Lung (tissue), 12 donors: ENCODE results near the gene NDE1. TPM values are rescaled to one million over a fixed set of nuclear protein-coding genes. Genes with fewer than 3 reads are reported as not detected.

Source experiments
- ATAC-seq: fragments of 200-7000 bp; cut with Tn5 transposase; one replicate; pipeline ENCODE4 v1.9.1; 2020; ENCODE audit warnings: moderate number of reproducible peaks; ENCODE audit not compliant: insufficient read depth, low FRiP score
- DNase-seq, 3 donors: peaks; one replicate each; pipeline ENCODE4 v3.0.0-alpha.2; 2013 to 2017
- H3K27ac ChIP-seq, 2 donors: one replicate each; pipeline ENCODE4 v1.5.1; 2013; ENCODE audit warnings: mild to moderate bottlenecking in 2 of 2, moderate library complexity in 2 of 2, control low read depth in 1 of 2, inconsistent platforms in 1 of 2, low read depth in 1 of 2, low read length in 1 of 2
- H3K27me3 ChIP-seq, 3 donors: one replicate each; pipeline ENCODE4 v1.5.1; 2013; ENCODE audit warnings: low read length in 2 of 3; ENCODE audit not compliant: control insufficient read depth in 3 of 3, insufficient read depth in 3 of 3
- H3K36me3 ChIP-seq, 4 donors: one replicate each; pipeline ENCODE4 v1.5.1; 2013; ENCODE audit warnings: low read length in 4 of 4, mild to moderate bottlenecking in 1 of 4, moderate library complexity in 1 of 4; ENCODE audit not compliant: control insufficient read depth in 4 of 4, insufficient read depth in 4 of 4
- H3K4me1 ChIP-seq, 5 donors: one replicate each; pipeline ENCODE4 v1.5.1; 2013; ENCODE audit warnings: low read length in 5 of 5, mild to moderate bottlenecking in 2 of 5, moderate library complexity in 1 of 5; ENCODE audit not compliant: control insufficient read depth in 5 of 5, insufficient read depth in 5 of 5
- H3K4me3 ChIP-seq: one replicate; pipeline ENCODE4 v1.5.1; 2013; ENCODE audit warnings: mild to moderate bottlenecking, control low read depth, moderate library complexity
- H3K9ac ChIP-seq, 2 donors: one replicate each; pipeline ENCODE4 v1.5.1; 2013; ENCODE audit warnings: low read length in 2 of 2, control low read depth in 1 of 2; ENCODE audit not compliant: insufficient read depth in 1 of 2
- H3K9me3 ChIP-seq, 4 donors: one replicate each; pipeline ENCODE4 v1.5.1; 2013; ENCODE audit warnings: low read length in 3 of 4, mild to moderate bottlenecking in 1 of 4, moderate library complexity in 1 of 4; ENCODE audit not compliant: control insufficient read depth in 4 of 4, insufficient read depth in 3 of 4
- WGBS, 2 donors: extraction: QIAGEN DNeasy Blood & Tissue Kit; methylation state at CpG; one replicate each; pipeline ENCODE4 v1.1.7; 2013; 5-methylcytosine and 5-hydroxymethylcytosine counted together
- polyA plus RNA-seq, 2 donors: library from polyadenylated mRNA; stranded (reverse); fragments of 200-250 nt; gene quantifications; one replicate each; pipeline ENCODE4 v1.2.1, GENCODE V29; 2013
- total RNA-seq, 2 donors: library from RNA; depleted of rRNA in 1 of 2; stranded (reverse); fragments of >200 nt in 1 of 2; gene quantifications; one replicate each; pipeline ENCODE4 v1.2.1, GENCODE V29; 2014 to 2021
- TF ChIP-seq, protein P1 (sequence below): IDR thresholded peaks from 2 replicates; pipeline ENCODE4 v1.5.1; 2012; ENCODE audit warnings: mild to moderate bottlenecking; ENCODE audit errors: control extremely low read depth, extremely low read depth
- donor health status: control.
- donor health status: control.
- donor health status: Bipolar disorder and iron deficiency.
- donor health status: healthy.
- donor health status: DM: yes; HTN: yes; CAD: no.

NDE1 gene
- total and polyA plus RNA-seq, 4 donors = 7.4 to 46.8 (median 22.5) TPM

DNA sequence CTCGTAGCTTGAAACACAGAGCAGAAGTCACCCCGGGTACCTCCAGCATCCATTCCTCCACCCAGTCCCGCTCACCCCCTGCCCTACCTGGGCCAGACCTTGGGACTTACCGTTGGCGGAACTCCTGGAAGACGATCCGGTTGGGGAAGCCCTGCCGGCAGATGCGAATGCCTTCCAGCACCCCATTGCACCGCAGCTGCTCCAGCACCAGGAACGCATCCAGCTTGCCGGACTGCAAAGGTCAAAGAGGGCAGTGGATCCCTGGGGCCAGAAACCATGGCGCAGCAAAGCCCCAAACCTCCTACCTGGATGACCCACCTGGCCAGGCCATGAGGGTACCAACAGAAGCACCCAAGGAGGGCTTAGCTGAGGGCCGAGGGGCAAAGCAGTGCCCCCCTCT is 97.9 kb downstream of the NDE1 start:
- DNase-seq (no peak), ATAC-seq (no peak)
- 92 to 96% methylated on average over 14 of the region's 14 CpGs for WGBS, 2 donors
- H3K9me3 ChIP-seq = no peaks in the 10 kb centered on the region
- no peaks in the 10 kb centered on the region for H3K4me1 ChIP-seq
- H3K9ac ChIP-seq = no peak overlapping the region
- no peaks in the 10 kb centered on the region for H3K27me3 ChIP-seq
- H3K36me3 ChIP-seq = peaks cover 0 to 9% (median 0%) of the 10 kb centered on the region in 4 donors
- TF ChIP-seq, protein P1, sequence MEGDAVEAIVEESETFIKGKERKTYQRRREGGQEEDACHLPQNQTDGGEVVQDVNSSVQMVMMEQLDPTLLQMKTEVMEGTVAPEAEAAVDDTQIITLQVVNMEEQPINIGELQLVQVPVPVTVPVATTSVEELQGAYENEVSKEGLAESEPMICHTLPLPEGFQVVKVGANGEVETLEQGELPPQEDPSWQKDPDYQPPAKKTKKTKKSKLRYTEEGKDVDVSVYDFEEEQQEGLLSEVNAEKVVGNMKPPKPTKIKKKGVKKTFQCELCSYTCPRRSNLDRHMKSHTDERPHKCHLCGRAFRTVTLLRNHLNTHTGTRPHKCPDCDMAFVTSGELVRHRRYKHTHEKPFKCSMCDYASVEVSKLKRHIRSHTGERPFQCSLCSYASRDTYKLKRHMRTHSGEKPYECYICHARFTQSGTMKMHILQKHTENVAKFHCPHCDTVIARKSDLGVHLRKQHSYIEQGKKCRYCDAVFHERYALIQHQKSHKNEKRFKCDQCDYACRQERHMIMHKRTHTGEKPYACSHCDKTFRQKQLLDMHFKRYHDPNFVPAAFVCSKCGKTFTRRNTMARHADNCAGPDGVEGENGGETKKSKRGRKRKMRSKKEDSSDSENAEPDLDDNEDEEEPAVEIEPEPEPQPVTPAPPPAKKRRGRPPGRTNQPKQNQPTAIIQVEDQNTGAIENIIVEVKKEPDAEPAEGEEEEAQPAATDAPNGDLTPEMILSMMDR = no peak
- no peak overlapping the region for H3K4me3 ChIP-seq
- H3K27ac ChIP-seq = no peak overlapping the region

DNA sequence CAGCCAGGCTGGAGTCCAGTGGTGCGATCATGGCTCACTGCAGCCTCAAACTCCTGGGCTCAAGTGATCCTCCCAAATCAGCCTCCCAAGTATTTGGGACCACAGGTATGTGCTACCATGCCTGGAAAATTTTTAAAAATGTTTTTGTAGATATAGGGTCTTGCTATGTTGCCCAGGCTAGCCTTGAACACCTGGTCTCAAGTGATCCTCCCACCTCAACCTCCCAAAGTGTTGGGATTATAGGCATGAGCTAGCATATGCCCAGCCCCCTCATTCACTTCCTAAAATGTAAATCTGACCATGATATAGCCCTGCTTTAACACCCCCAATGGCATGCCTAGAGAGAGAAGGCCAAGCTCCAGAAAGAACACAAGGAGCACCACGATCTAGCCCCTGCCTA is 98.6 kb downstream of the NDE1 start:
- TF ChIP-seq, protein P1 = no peak

DNA sequence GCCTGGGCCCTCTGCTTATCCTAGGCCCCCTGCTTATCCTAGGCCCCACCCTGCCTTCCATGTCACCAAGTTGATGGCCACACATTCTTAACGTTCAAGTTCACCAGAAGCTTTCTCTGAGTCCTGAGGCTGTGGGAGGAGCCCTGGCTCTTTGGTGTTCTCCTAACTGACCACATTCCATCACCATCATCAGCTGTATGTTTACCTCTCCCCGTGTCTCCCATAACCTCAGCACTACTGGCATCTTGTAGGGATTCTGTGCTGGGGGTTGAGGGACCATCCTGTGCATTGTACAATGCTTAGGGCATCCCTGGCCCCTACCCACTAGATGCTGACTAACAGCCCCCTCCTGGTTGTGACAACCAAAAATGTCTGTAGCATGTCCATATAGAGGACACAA is 99.3 kb downstream of the NDE1 start:
- H3K9me3 ChIP-seq = no peaks in the 10 kb centered on the region

More for the DNA sequence above, 98.6 kb downstream of the NDE1 start:
- H3K36me3 ChIP-seq = peaks cover 0 to 8% (median 0%) of the 10 kb centered on the region in 4 donors
- H3K4me3 ChIP-seq = no peak overlapping the region
- WGBS, 2 donors = 91 to 93% methylated on average over 2 of the region's 2 CpGs
- DNase-seq = no peak
- H3K9me3 ChIP-seq = no peaks in the 10 kb centered on the region
- no peak for ATAC-seq
- H3K27me3 ChIP-seq = no peaks in the 10 kb centered on the region
- no peak overlapping the region for H3K27ac ChIP-seq
- H3K4me1 ChIP-seq = no peaks in the 10 kb centered on the region
- H3K9ac ChIP-seq = no peak overlapping the region

More for the DNA sequence above, 99.3 kb downstream of the NDE1 start:
- no peak overlapping the region for H3K27ac ChIP-seq
- H3K27me3 ChIP-seq = no peaks in the 10 kb centered on the region
- peaks cover 0 to 7% (median 0%) of the 10 kb centered on the region in 4 donors for H3K36me3 ChIP-seq
- TF ChIP-seq, protein P1 = no peak
- no peak overlapping the region for H3K9ac ChIP-seq
- 42 to 51% methylated on average over 2 of the region's 2 CpGs for WGBS, 2 donors
- no peaks in the 10 kb centered on the region for H3K4me1 ChIP-seq
- DNase-seq (no peak), ATAC-seq (no peak)
- H3K4me3 ChIP-seq = no peak overlapping the region
